Neuronal stem cell (in vitro differentiated cells): Measurements from ENCODE around the gene TRIM67.

Source experiments
- DNase-seq: peaks from one replicate; pipeline ENCODE4 v3.0.0-alpha.2; 2013; ENCODE audit warnings: low spot score
- H2AFZ ChIP-seq: one replicate; pipeline ENCODE4 v1.6.1; 2013; ENCODE audit warnings: mild to moderate bottlenecking, low read length, inconsistent platforms
- H2AK5ac ChIP-seq: 2 replicates; pipeline ENCODE4 v1.6.1; 2013; ENCODE audit warnings: low read depth, mild to moderate bottlenecking, inconsistent platforms, low read length, moderate library complexity, mixed read lengths
- H2BK120ac ChIP-seq: 2 replicates; pipeline ENCODE4 v1.6.1; 2013; ENCODE audit warnings: low read depth, mild to moderate bottlenecking, inconsistent platforms, low read length, moderate library complexity, mixed read lengths
- H2BK12ac ChIP-seq: one replicate; pipeline ENCODE4 v1.6.1; 2013; ENCODE audit warnings: low read length, inconsistent platforms
- H2BK15ac ChIP-seq: 2 replicates; pipeline ENCODE4 v1.6.1; 2013; ENCODE audit warnings: mild to moderate bottlenecking, low read length, inconsistent platforms, mixed read lengths
- H2BK5ac ChIP-seq: one replicate; pipeline ENCODE4 v1.6.1; 2013; ENCODE audit warnings: inconsistent platforms, mild to moderate bottlenecking, low read length, moderate library complexity
- H3K14ac ChIP-seq: one replicate; pipeline ENCODE4 v1.6.1; 2013; ENCODE audit warnings: low read length, inconsistent platforms
- H3K18ac ChIP-seq: 2 replicates; pipeline ENCODE4 v1.6.1; 2013; ENCODE audit warnings: low read length, inconsistent platforms
- H3K23ac ChIP-seq: 2 replicates; pipeline ENCODE4 v1.6.1; 2013; ENCODE audit warnings: low read depth, mild to moderate bottlenecking, mixed read lengths, low read length, inconsistent platforms; ENCODE audit not compliant: poor library complexity
- H3K27ac ChIP-seq: replicated peaks from 3 replicates; pipeline ENCODE4 v1.5.1; 2013; ENCODE audit warnings: low read length, inconsistent platforms
- H3K27me3 ChIP-seq, 3 experiments: 2 replicates each; pipeline ENCODE4 v1.6.1; 2013; ENCODE audit warnings: low read length in 3 of 3, mild to moderate bottlenecking in 2 of 3, inconsistent platforms in 1 of 3, low read depth in 1 of 3, mixed read lengths in 1 of 3, moderate library complexity in 1 of 3; ENCODE audit not compliant: control insufficient read depth in 3 of 3, insufficient read depth in 3 of 3
- H3K36me3 ChIP-seq, 2 donors: replicated peaks in 1 of 2; 2 replicates each; pipeline ENCODE4 v1.6.1; 2013; ENCODE audit warnings: low read length in 2 of 2; ENCODE audit not compliant: control insufficient read depth in 2 of 2, insufficient read depth in 2 of 2
- H3K4ac ChIP-seq: 2 replicates; pipeline ENCODE4 v1.6.1; 2013; ENCODE audit warnings: inconsistent platforms, mild to moderate bottlenecking, low read length, moderate library complexity
- H3K4me1 ChIP-seq, 2 donors: 1 replicate in 1 of 2; 2 replicates in 1 of 2; pipeline ENCODE4 v1.6.1; 2013; ENCODE audit warnings: low read length in 2 of 2, low read depth in 1 of 2; ENCODE audit not compliant: control insufficient read depth in 2 of 2, insufficient read depth in 1 of 2
- H3K4me2 ChIP-seq: one replicate; pipeline ENCODE4 v1.6.1; 2013; ENCODE audit warnings: mild to moderate bottlenecking, low read length, inconsistent platforms; ENCODE audit not compliant: insufficient read depth, poor library complexity, severe bottlenecking
- H3K4me3 ChIP-seq, 2 donors: 2 replicates each; pipeline ENCODE4 v1.5.1; 2013; ENCODE audit warnings: low read length in 2 of 2, mild to moderate bottlenecking in 2 of 2, inconsistent platforms in 1 of 2, moderate library complexity in 1 of 2
- H3K79me1 ChIP-seq: one replicate; pipeline ENCODE4 v1.6.1; 2013; ENCODE audit warnings: low read depth, mild to moderate bottlenecking, inconsistent platforms, low read length, moderate library complexity
- H3K9ac ChIP-seq: one replicate; pipeline ENCODE4 v1.6.1; 2013; ENCODE audit warnings: mild to moderate bottlenecking, low read depth, low read length, inconsistent platforms; ENCODE audit not compliant: poor library complexity
- H3K9me3 ChIP-seq, 2 donors: replicated peaks in 1 of 2; 2 replicates each; pipeline versions ENCODE3 to v1.6.1; 2013; ENCODE audit warnings: low read length in 2 of 2, mild to moderate bottlenecking in 2 of 2, inconsistent platforms in 1 of 2, low read depth in 1 of 2, mixed read lengths in 1 of 2, moderate library complexity in 1 of 2; ENCODE audit not compliant: control insufficient read depth in 2 of 2, insufficient read depth in 1 of 2
- H4K8ac ChIP-seq: one replicate; pipeline ENCODE4 v1.6.1; 2013; ENCODE audit warnings: low read depth, mild to moderate bottlenecking, inconsistent platforms, low read length, moderate library complexity
- H4K91ac ChIP-seq: one replicate; pipeline ENCODE4 v1.6.1; 2013; ENCODE audit warnings: low read length, low read depth, mild to moderate bottlenecking, inconsistent platforms; ENCODE audit not compliant: poor library complexity
- WGBS, 2 donors: extraction: QIAGEN DNeasy Blood & Tissue Kit; methylation state at CpG; one replicate each; pipeline ENCODE4 v1.1.7; 2013; ENCODE audit warnings: missing lambda C conversion rate in 2 of 2, mixed read lengths in 1 of 2; ENCODE audit not compliant: insufficient read length in 2 of 2, insufficient replicate concordance in 1 of 2; ENCODE audit errors: extremely low coverage in 2 of 2; 5-methylcytosine and 5-hydroxymethylcytosine counted together

TRIM67 gene

GRCh38 chr1:231159963-231160761 is 1.7 kb upstream of the TRIM67 start:
- H3K4me3 ChIP-seq = no peak overlapping the region
- H4K91ac ChIP-seq = no peak overlapping the region
- no peaks in the 10 kb centered on the region for H3K36me3 ChIP-seq
- no peak overlapping the region for H2BK120ac ChIP-seq
- H3K9ac ChIP-seq = no peak overlapping the region
- no CpG with 5 or more reads among the region's 15 CpGs for WGBS, 2 donors
- DNase-seq = no peak
- H4K8ac ChIP-seq = no peak overlapping the region
- no peak overlapping the region for H2BK5ac ChIP-seq
- H3K9me3 ChIP-seq = peaks cover 0 to 5% of the 10 kb centered on the region in 2 donors
- no peak overlapping the region for H3K27ac ChIP-seq
- peaks cover 6% of the 10 kb centered on the region for H3K79me1 ChIP-seq
- H3K14ac ChIP-seq = no peak overlapping the region
- no peak overlapping the region for H2AK5ac ChIP-seq
- no peak overlapping the region for H2BK15ac ChIP-seq
- no peak overlapping the region for H3K18ac ChIP-seq
- no peak overlapping the region for H2BK12ac ChIP-seq
- no peak overlapping the region for H2AFZ ChIP-seq
- peaks cover 4 to 13% of the 10 kb centered on the region in 2 donors for H3K4me1 ChIP-seq
- peaks cover 24 to 74% (median 55%) of the 10 kb centered on the region in 3 experiments for H3K27me3 ChIP-seq
- no peak overlapping the region for H3K23ac ChIP-seq
- no peak overlapping the region for H3K4me2 ChIP-seq
- no peak overlapping the region for H3K4ac ChIP-seq

- H2AK5ac ChIP-seq = no peak overlapping the region
- no peak overlapping the region for H3K4ac ChIP-seq
- peaks cover 4 to 13% of the 10 kb centered on the region in 2 donors for H3K4me1 ChIP-seq
- H3K14ac ChIP-seq = peak overlapping the region; percentile 76
- no peak overlapping the region for H2BK120ac ChIP-seq
- H4K8ac ChIP-seq = no peak overlapping the region
- no peak overlapping the region for H2BK15ac ChIP-seq
- no peak overlapping the region for H4K91ac ChIP-seq
- peak overlapping the region; percentile 89 for H2AFZ ChIP-seq
- peaks cover 24 to 78% (median 57%) of the 10 kb centered on the region in 3 experiments for H3K27me3 ChIP-seq
- no peak overlapping the region for H3K27ac ChIP-seq
- H3K23ac ChIP-seq = no peak overlapping the region
- H2BK12ac ChIP-seq = no peak overlapping the region
- no peaks in the 10 kb centered on the region for H3K36me3 ChIP-seq
- peak overlapping the region; percentile 50 for H3K9ac ChIP-seq
- DNase-seq = no peak
- peak overlapping the region; percentile 98 for H3K4me2 ChIP-seq
- peak overlapping the region in 1 of 2 donors; percentile 41 for H3K4me3 ChIP-seq
- H3K18ac ChIP-seq = no peak overlapping the region
- WGBS, 2 donors = no CpG with 5 or more reads among the region's 51 CpGs
- H3K9me3 ChIP-seq = peaks cover 0 to 5% of the 10 kb centered on the region in 2 donors
- H2BK5ac ChIP-seq = no peak overlapping the region
- peaks cover 6% of the 10 kb centered on the region for H3K79me1 ChIP-seq
Measured at GRCh38 chr1:231160895-231161666, 777 bp upstream of the TRIM67 start.

GRCh38 chr1:231162297-231162969 is 575 bp downstream of the TRIM67 start:
- peak; percentile 73 for DNase-seq
- H3K4me3 ChIP-seq = peak overlapping the region; percentile 41 to 70

More at GRCh38 chr1:231162297-231162969, 575 bp downstream of the TRIM67 start:
- no peak overlapping the region for H4K91ac ChIP-seq
- H3K14ac ChIP-seq = no peak overlapping the region
- H3K4me1 ChIP-seq = peaks cover 4 to 13% of the 10 kb centered on the region in 2 donors
- WGBS, 2 donors = no CpG with 5 or more reads among the region's 71 CpGs
- no peak overlapping the region for H2BK120ac ChIP-seq
- no peak overlapping the region for H2BK5ac ChIP-seq
- no peak overlapping the region for H2BK12ac ChIP-seq
- H3K23ac ChIP-seq = peak overlapping the region; percentile 60
- H4K8ac ChIP-seq = no peak overlapping the region
- no peak overlapping the region for H3K27ac ChIP-seq
- peak overlapping the region; percentile 89 for H2AFZ ChIP-seq
- peak overlapping the region; percentile 98 for H3K4me2 ChIP-seq
- no peak overlapping the region for H3K4ac ChIP-seq
- H3K18ac ChIP-seq = no peak overlapping the region
- H3K9ac ChIP-seq = no peak overlapping the region
- peaks cover 6% of the 10 kb centered on the region for H3K79me1 ChIP-seq
- peaks cover 0 to 5% of the 10 kb centered on the region in 2 donors for H3K9me3 ChIP-seq
- no peaks in the 10 kb centered on the region for H3K36me3 ChIP-seq
- no peak overlapping the region for H2BK15ac ChIP-seq
- peaks cover 24 to 83% (median 57%) of the 10 kb centered on the region in 3 experiments for H3K27me3 ChIP-seq
- H2AK5ac ChIP-seq = no peak overlapping the region
